Neuronal stem cell (in vitro differentiated cells): ENCODE measurements around the gene GATAD2B.

ENCODE experiments used
- DNase-seq: peaks from one replicate; pipeline ENCODE4 v3.0.0-alpha.2; 2013; ENCODE audit warnings: low spot score
- H2AFZ ChIP-seq: one replicate; pipeline ENCODE4 v1.6.1; 2013; ENCODE audit warnings: mild to moderate bottlenecking, low read length, inconsistent platforms
- H2AK5ac ChIP-seq: 2 replicates; pipeline ENCODE4 v1.6.1; 2013; ENCODE audit warnings: low read depth, mild to moderate bottlenecking, inconsistent platforms, low read length, moderate library complexity, mixed read lengths
- H2BK120ac ChIP-seq: 2 replicates; pipeline ENCODE4 v1.6.1; 2013; ENCODE audit warnings: low read depth, mild to moderate bottlenecking, inconsistent platforms, low read length, moderate library complexity, mixed read lengths
- H2BK12ac ChIP-seq: one replicate; pipeline ENCODE4 v1.6.1; 2013; ENCODE audit warnings: low read length, inconsistent platforms
- H2BK15ac ChIP-seq: 2 replicates; pipeline ENCODE4 v1.6.1; 2013; ENCODE audit warnings: mild to moderate bottlenecking, low read length, inconsistent platforms, mixed read lengths
- H2BK5ac ChIP-seq: one replicate; pipeline ENCODE4 v1.6.1; 2013; ENCODE audit warnings: inconsistent platforms, mild to moderate bottlenecking, low read length, moderate library complexity
- H3K14ac ChIP-seq: one replicate; pipeline ENCODE4 v1.6.1; 2013; ENCODE audit warnings: low read length, inconsistent platforms
- H3K18ac ChIP-seq: 2 replicates; pipeline ENCODE4 v1.6.1; 2013; ENCODE audit warnings: low read length, inconsistent platforms
- H3K23ac ChIP-seq: 2 replicates; pipeline ENCODE4 v1.6.1; 2013; ENCODE audit warnings: low read depth, mild to moderate bottlenecking, mixed read lengths, low read length, inconsistent platforms; ENCODE audit not compliant: poor library complexity
- H3K27ac ChIP-seq: replicated peaks from 3 replicates; pipeline ENCODE4 v1.5.1; 2013; ENCODE audit warnings: low read length, inconsistent platforms
- H3K27me3 ChIP-seq, 3 experiments: 2 replicates each; pipeline ENCODE4 v1.6.1; 2013; ENCODE audit warnings: low read length in 3 of 3, mild to moderate bottlenecking in 2 of 3, inconsistent platforms in 1 of 3, low read depth in 1 of 3, mixed read lengths in 1 of 3, moderate library complexity in 1 of 3; ENCODE audit not compliant: control insufficient read depth in 3 of 3, insufficient read depth in 3 of 3
- H3K36me3 ChIP-seq, 2 donors: replicated peaks in 1 of 2; 2 replicates each; pipeline ENCODE4 v1.6.1; 2013; ENCODE audit warnings: low read length in 2 of 2; ENCODE audit not compliant: control insufficient read depth in 2 of 2, insufficient read depth in 2 of 2
- H3K4ac ChIP-seq: 2 replicates; pipeline ENCODE4 v1.6.1; 2013; ENCODE audit warnings: inconsistent platforms, mild to moderate bottlenecking, low read length, moderate library complexity
- H3K4me1 ChIP-seq, 2 donors: 1 replicate in 1 of 2; 2 replicates in 1 of 2; pipeline ENCODE4 v1.6.1; 2013; ENCODE audit warnings: low read length in 2 of 2, low read depth in 1 of 2; ENCODE audit not compliant: control insufficient read depth in 2 of 2, insufficient read depth in 1 of 2
- H3K4me2 ChIP-seq: one replicate; pipeline ENCODE4 v1.6.1; 2013; ENCODE audit warnings: mild to moderate bottlenecking, low read length, inconsistent platforms; ENCODE audit not compliant: insufficient read depth, poor library complexity, severe bottlenecking
- H3K4me3 ChIP-seq, 2 donors: 2 replicates each; pipeline ENCODE4 v1.5.1; 2013; ENCODE audit warnings: low read length in 2 of 2, mild to moderate bottlenecking in 2 of 2, inconsistent platforms in 1 of 2, moderate library complexity in 1 of 2
- H3K79me1 ChIP-seq: one replicate; pipeline ENCODE4 v1.6.1; 2013; ENCODE audit warnings: low read depth, mild to moderate bottlenecking, inconsistent platforms, low read length, moderate library complexity
- H3K9ac ChIP-seq: one replicate; pipeline ENCODE4 v1.6.1; 2013; ENCODE audit warnings: mild to moderate bottlenecking, low read depth, low read length, inconsistent platforms; ENCODE audit not compliant: poor library complexity
- H3K9me3 ChIP-seq, 2 donors: replicated peaks in 1 of 2; 2 replicates each; pipeline versions ENCODE3 to v1.6.1; 2013; ENCODE audit warnings: low read length in 2 of 2, mild to moderate bottlenecking in 2 of 2, inconsistent platforms in 1 of 2, low read depth in 1 of 2, mixed read lengths in 1 of 2, moderate library complexity in 1 of 2; ENCODE audit not compliant: control insufficient read depth in 2 of 2, insufficient read depth in 1 of 2
- H4K8ac ChIP-seq: one replicate; pipeline ENCODE4 v1.6.1; 2013; ENCODE audit warnings: low read depth, mild to moderate bottlenecking, inconsistent platforms, low read length, moderate library complexity
- H4K91ac ChIP-seq: one replicate; pipeline ENCODE4 v1.6.1; 2013; ENCODE audit warnings: low read length, low read depth, mild to moderate bottlenecking, inconsistent platforms; ENCODE audit not compliant: poor library complexity
- WGBS, 2 donors: extraction: QIAGEN DNeasy Blood & Tissue Kit; methylation state at CpG; one replicate each; pipeline ENCODE4 v1.1.7; 2013; ENCODE audit warnings: missing lambda C conversion rate in 2 of 2, mixed read lengths in 1 of 2; ENCODE audit not compliant: insufficient read length in 2 of 2, insufficient replicate concordance in 1 of 2; ENCODE audit errors: extremely low coverage in 2 of 2; 5-methylcytosine and 5-hydroxymethylcytosine counted together

The GATAD2B gene

DNA sequence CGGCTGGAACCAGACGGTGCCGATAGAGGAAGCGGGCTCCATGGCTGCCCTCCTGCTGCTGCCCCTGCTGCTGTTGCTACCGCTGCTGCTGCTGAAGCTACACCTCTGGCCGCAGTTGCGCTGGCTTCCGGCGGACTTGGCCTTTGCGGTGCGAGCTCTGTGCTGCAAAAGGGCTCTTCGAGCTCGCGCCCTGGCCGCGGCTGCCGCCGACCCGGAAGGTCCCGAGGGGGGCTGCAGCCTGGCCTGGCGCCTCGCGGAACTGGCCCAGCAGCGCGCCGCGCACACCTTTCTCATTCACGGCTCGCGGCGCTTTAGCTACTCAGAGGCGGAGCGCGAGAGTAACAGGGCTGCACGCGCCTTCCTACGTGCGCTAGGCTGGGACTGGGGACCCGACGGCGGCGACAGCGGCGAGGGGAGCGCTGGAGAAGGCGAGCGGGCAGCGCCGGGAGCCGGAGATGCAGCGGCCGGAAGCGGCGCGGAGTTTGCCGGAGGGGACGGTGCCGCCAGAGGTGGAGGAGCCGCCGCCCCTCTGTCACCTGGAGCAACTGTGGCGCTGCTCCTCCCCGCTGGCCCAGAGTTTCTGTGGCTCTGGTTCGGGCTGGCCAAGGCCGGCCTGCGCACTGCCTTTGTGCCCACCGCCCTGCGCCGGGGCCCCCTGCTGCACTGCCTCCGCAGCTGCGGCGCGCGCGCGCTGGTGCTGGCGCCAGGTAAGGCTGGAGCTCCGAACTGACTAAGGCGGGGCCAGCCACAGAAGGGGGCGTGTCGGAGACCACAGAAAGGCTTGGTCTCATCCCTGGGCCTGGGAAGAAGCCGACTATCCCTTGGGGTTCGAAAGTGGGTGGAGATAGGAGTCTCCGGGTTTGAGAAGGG is 147.1 kb downstream of the GATAD2B start:
- no CpG with 5 or more reads among the region's 83 CpGs for WGBS, 2 donors
- Histone ChIP-seq H4K91ac (no peak overlapping the region), H2AFZ (no peak overlapping the region), H2AK5ac (peak overlapping the region; percentile 71), H3K4me3 (peak overlapping the region in 1 of 2 donors; percentile 83), H2BK15ac (peak overlapping the region; percentile 78), H3K27ac (peak overlapping the region; percentile 38), H3K9ac (peak overlapping the region; percentile 91), H3K4me1 (peaks cover 0 to 7% of the 10 kb centered on the region in 2 donors), H2BK120ac (no peak overlapping the region), H3K79me1 (peaks cover 4% of the 10 kb centered on the region), H2BK5ac (peak overlapping the region; percentile 58), H3K4me2 (peak overlapping the region; percentile 85), H3K18ac (peak overlapping the region; percentile 96), H3K27me3 (peaks cover 0 to 5% (median 0%) of the 10 kb centered on the region in 3 experiments), H3K4ac (no peak overlapping the region), H3K14ac (peak overlapping the region; percentile 97), H3K36me3 (peaks cover 19 to 81% of the 10 kb centered on the region in 2 donors), H4K8ac (no peak overlapping the region), H3K9me3 (no peaks in the 10 kb centered on the region), H3K23ac (peak overlapping the region; percentile 95), H2BK12ac (peak overlapping the region; percentile 31)
- peak; percentile 59 for DNase-seq

DNA sequence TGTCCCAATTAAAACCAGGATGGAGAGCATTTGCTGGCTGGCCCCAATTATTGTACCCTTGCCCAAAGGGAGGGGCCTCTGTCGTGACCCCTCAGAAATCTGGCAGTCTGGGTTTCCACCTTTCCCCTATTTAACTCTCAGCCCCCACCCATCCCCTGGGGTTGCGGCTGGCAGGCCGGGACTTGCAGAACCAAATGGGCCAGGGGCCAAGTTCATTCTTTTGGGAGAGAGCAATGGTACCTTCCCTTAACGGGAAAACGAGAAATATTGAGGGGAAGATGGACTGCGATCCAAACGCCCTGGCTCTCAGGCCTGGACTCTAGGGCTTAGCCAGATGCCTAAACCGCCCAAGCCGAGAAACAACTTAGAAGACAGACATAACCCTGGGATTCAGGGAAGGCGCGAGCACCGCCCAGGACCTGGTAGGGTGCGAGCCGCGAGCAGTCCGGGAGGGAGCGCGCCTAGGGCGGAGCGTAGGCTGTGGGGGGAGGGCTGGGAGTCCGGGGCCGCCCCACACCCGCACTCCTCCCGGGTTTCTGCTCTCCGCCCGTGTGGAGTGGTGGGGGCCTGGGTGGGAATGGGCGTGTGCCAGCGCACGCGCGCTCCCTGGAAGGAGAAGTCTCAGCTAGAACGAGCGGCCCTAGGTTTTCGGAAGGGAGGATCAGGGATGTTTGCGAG is 147.9 kb downstream of the GATAD2B start, which contains the start of gene SLC27A3:
SLC27A3 (plus strand) TSS at position 628 of the 678 bp plus-strand sequence. CDS start 91 bp downstream, outside the sequence.
- H2AK5ac ChIP-seq = peak within 1 kb of the TSS; percentile 71
- peak within 1 kb of the TSS; percentile 97 for H3K14ac ChIP-seq
- peak within 1 kb of the TSS; percentile 78 for H2BK15ac ChIP-seq
- WGBS, 2 donors = no CpG with 5 or more reads among the region's 35 CpGs
- no peak within 1 kb of the TSS for H4K91ac ChIP-seq
- H3K79me1 ChIP-seq = peaks cover 5% of the 10 kb centered on the region
- H3K18ac ChIP-seq = peak within 1 kb of the TSS; percentile 96
- DNase-seq = no peak
- peak within 1 kb of the TSS; percentile 38 for H3K27ac ChIP-seq
- peak within 1 kb of the TSS; percentile 91 for H3K9ac ChIP-seq
- no peak within 1 kb of the TSS for H4K8ac ChIP-seq
- H3K4me1 ChIP-seq = peaks cover 0 to 7% of the 10 kb centered on the region in 2 donors
- no peak within 1 kb of the TSS for H2AFZ ChIP-seq
- no peaks in the 10 kb centered on the region for H3K9me3 ChIP-seq
- peak within 1 kb of the TSS; percentile 1 for H2BK120ac ChIP-seq
- peak within 1 kb of the TSS; percentile 58 for H2BK5ac ChIP-seq
- no peak within 1 kb of the TSS for H3K4ac ChIP-seq
- H3K36me3 ChIP-seq = peaks cover 22 to 88% of the 10 kb centered on the region in 2 donors
- H3K4me3 ChIP-seq = peak within 1 kb of the TSS in 1 of 2 donors; percentile 83
- H3K4me2 ChIP-seq = peak within 1 kb of the TSS; percentile 85
- peak within 1 kb of the TSS; percentile 31 for H2BK12ac ChIP-seq
- H3K23ac ChIP-seq = peak within 1 kb of the TSS; percentile 95
- H3K27me3 ChIP-seq = peaks cover 0 to 5% (median 0%) of the 10 kb centered on the region in 3 experiments

DNA sequence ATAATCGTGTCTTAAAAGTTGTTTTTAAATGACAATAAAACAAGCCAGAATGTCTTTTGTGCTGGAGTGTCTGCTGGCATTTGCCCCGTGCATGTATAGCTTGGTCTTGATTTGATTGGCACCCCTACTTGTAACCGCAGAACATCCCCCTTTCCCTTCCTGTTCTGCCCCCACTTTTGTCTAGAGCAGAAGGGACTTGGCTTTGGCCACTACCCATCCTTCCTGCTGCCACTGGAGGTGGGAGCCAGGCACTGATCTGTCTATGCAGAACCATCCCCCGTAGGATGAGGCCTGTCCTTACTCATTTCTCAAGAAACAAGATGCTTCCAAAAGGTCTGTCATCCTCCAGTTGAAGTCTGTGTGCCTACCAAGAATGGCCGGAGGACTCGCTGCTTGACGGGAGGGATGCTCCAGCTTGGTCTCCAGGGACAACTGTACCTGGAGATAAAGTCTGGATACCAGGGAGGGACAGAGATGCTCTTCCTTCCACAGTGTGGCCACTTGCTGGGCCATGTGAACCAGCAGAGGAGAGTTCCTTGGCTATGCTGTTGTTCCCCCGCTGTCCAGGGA is 148.7 kb downstream of the GATAD2B start:
- no peak overlapping the region for H3K4me2 ChIP-seq
- no peak overlapping the region for H2AFZ ChIP-seq
- H3K27ac ChIP-seq = no peak overlapping the region
- no CpG with 5 or more reads among the region's 8 CpGs for WGBS, 2 donors
- no peak overlapping the region for H3K14ac ChIP-seq
- peaks cover 28 to 88% of the 10 kb centered on the region in 2 donors for H3K36me3 ChIP-seq
- no peak overlapping the region for H3K4me3 ChIP-seq
- no peak overlapping the region for H2BK120ac ChIP-seq
- no peak overlapping the region for H2AK5ac ChIP-seq
- H3K27me3 ChIP-seq = peaks cover 0 to 5% (median 0%) of the 10 kb centered on the region in 3 experiments
- H4K8ac ChIP-seq = no peak overlapping the region
- no peak overlapping the region for H2BK5ac ChIP-seq
- no peak overlapping the region for H3K18ac ChIP-seq
- no peak overlapping the region for H2BK12ac ChIP-seq
- H3K4ac ChIP-seq = no peak overlapping the region
- peaks cover 0 to 7% of the 10 kb centered on the region in 2 donors for H3K4me1 ChIP-seq
- H3K9ac ChIP-seq = peak overlapping the region; percentile 32
- no peaks in the 10 kb centered on the region for H3K9me3 ChIP-seq
- H3K23ac ChIP-seq = peak overlapping the region; percentile 40
- DNase-seq = no peak
- peaks cover 5% of the 10 kb centered on the region for H3K79me1 ChIP-seq
- H2BK15ac ChIP-seq = no peak overlapping the region
- H4K91ac ChIP-seq = no peak overlapping the region
